ENCODE measurements around the gene C1orf74.

DNA sequence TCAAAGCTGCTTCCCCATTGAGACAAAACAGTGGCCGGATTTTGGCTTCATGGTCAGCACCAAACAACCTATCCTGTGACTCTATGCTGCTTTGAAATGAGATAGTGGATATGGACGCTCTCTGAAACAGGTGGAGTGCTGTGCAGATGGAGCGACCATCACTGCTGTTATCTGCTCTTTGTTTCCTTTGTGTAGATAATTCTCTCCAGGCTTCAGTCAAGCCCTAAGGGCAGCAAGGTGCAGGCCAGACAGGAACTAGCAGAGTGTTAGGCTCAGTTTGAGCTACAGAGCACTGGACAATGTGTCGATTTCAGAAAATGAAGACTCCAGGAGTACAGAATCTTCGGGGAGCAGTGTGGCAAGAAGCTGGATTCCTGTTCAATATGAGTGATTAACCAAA is 26.4 kb upstream of the C1orf74 start:
- TF ChIP-seq, protein P1, sequence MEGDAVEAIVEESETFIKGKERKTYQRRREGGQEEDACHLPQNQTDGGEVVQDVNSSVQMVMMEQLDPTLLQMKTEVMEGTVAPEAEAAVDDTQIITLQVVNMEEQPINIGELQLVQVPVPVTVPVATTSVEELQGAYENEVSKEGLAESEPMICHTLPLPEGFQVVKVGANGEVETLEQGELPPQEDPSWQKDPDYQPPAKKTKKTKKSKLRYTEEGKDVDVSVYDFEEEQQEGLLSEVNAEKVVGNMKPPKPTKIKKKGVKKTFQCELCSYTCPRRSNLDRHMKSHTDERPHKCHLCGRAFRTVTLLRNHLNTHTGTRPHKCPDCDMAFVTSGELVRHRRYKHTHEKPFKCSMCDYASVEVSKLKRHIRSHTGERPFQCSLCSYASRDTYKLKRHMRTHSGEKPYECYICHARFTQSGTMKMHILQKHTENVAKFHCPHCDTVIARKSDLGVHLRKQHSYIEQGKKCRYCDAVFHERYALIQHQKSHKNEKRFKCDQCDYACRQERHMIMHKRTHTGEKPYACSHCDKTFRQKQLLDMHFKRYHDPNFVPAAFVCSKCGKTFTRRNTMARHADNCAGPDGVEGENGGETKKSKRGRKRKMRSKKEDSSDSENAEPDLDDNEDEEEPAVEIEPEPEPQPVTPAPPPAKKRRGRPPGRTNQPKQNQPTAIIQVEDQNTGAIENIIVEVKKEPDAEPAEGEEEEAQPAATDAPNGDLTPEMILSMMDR (IDR thresholded peaks at IDR 0.05; ENCODE audit: extremely low read depth in 1 of 2, insufficient read depth in 1 of 2, low read depth in 1 of 2, low read length in 2 of 2) = no peak
- TF ChIP-seq FOS (IDR thresholded peaks at IDR 0.05; ENCODE audit: borderline replicate concordance, insufficient read depth, low read length) = no peak
- no peak for TF ChIP-seq MAX (IDR thresholded peaks at IDR 0.05; ENCODE audit: insufficient read depth, insufficient read length)
- no peak for TF ChIP-seq EZH2 (IDR thresholded peaks at IDR 0.05; ENCODE audit: borderline replicate concordance, low read depth, low read length, severe bottlenecking)
- TF ChIP-seq POLR2A (IDR thresholded peaks at IDR 0.05; ENCODE audit: low read depth, low read length) = no peak
- no peak for TF ChIP-seq POLR2AphosphoS5 (IDR thresholded peaks at IDR 0.05; ENCODE audit: insufficient read depth, low read depth, low read length)
- no peak for TF ChIP-seq MYC (IDR thresholded peaks at IDR 0.05; ENCODE audit: low read depth, low read length)
- no peak for TF ChIP-seq JUN (IDR thresholded peaks at IDR 0.05; ENCODE audit: borderline replicate concordance, insufficient read depth, insufficient read length, low read depth)
- TF ChIP-seq GATA2 (IDR thresholded peaks at IDR 0.05; ENCODE audit: insufficient read depth, insufficient read length, low read depth, low read length) = no peak
